Measurements from ENCODE around the gene SLC35G6.

SLC35G6 gene

GRCh38 chr17:7502987-7503386, 21.7 kb downstream of the SLC35G6 start:
- peak; percentile 30 for DNase-seq (ENCODE audit: low spot score)

GRCh38 chr17:7503521-7503920, 22.3 kb downstream of the SLC35G6 start:
- no peak for DNase-seq (ENCODE audit: low spot score)

DNA sequence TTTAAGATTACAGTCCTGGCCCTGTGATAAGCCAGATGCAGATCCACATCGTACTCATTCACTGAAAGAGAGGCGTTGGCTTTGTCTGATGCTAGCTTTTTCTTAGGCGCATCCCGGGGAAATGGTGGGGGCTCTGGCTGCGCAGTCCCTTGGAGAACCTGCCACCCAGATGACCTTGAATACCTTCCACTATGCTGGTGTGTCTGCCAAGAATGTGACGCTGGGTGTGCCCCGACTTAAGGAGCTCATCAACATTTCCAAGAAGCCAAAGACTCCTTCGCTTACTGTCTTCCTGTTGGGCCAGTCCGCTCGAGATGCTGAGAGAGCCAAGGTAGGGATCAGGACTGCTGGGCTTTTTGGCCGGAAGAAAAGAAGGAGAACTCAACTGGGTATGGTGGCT, 26.9 kb downstream of the SLC35G6 start:
- no peak for DNase-seq (ENCODE audit: low spot score)

DNA sequence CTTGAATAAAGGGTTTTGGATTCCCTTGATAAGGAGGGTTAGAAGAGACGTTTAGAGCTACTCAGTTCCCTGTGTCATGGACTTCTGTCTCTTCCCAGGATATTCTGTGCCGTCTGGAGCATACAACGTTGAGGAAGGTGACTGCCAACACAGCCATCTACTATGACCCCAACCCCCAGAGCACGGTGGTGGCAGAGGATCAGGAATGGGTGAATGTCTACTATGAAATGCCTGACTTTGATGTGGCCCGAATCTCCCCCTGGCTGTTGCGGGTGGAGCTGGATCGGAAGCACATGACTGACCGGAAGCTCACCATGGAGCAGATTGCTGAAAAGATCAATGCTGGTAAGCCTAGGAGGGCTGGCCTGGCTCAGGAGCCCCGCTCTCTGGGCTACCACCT, 27.6 kb downstream of the SLC35G6 start:
- DNase-seq (ENCODE audit: low spot score): no peak

DNA sequence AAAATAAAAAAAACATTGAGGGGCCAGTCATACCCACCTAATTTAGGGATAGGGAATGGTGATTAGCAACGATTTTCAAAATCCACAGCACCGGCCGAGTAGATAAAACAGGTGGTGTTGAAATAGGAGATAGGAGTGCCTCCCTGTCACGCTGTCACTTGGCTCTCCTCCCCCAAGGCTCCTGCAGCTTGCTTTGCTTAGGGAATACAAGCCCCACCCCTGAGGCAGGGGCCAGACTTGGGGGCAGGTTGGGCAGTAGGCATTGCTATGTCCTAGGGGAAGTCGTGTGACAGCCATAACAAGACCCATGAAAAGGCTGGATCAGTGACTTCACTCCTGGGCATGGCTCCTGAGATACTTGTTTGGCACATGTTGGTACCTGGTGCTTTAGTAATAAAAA, 28.7 kb downstream of the SLC35G6 start:
- no peak for DNase-seq (ENCODE audit: low spot score)

GRCh38 chr17:7511108-7511507, 29.9 kb downstream of the SLC35G6 start:
- DNase-seq (ENCODE audit: low spot score): no peak

GRCh38 chr17:7512105-7512504, 30.9 kb downstream of the SLC35G6 start:
- DNase-seq (ENCODE audit: low spot score): no peak

GRCh38 chr17:7512824-7513540, 31.7 kb downstream of the SLC35G6 start:
- DNase-seq (ENCODE audit: low spot score): no peak

DNA sequence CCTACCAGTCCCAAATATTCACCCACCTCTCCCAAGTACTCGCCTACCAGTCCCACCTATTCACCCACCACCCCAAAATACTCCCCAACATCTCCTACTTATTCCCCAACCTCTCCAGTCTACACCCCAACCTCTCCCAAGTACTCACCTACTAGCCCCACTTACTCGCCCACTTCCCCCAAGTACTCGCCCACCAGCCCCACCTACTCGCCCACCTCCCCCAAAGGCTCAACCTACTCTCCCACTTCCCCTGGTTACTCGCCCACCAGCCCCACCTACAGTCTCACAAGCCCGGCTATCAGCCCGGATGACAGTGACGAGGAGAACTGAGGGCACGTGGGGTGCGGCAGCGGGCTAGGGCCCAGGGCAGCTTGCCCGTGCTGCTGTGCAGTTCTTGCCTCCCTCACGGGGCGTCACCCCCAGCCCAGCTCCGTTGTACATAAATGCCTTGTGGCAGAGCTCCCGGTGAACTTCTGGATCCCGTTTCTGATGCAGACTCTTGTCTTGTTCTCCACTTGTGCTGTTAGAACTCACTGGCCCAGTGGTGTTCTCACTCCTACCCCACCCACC, 32.7 kb downstream of the SLC35G6 start:
- DNase-seq (ENCODE audit: low spot score): no peak

- no peak for DNase-seq (ENCODE audit: low spot score)
Observed at GRCh38 chr17:7515911-7516610, 34.8 kb downstream of the SLC35G6 start.

DNA sequence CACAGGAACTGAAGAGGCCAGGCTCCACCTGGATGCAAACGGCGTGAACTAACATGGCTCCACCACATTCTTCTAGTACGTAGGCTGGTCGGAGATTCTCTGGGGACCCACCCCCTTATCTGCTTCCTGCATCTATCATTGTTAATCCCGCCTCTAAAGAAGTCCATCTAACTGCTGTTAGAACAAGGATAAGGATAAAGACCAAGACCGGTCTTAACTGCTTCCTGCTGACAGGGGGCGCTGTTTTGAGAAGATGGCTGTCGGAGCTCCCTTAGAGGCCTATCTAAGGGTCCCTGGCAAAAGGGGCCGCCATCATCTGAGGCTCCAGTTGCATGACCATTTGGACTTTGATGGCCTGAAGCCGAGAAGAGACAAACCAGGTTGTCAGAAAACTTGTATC, 41.8 kb downstream of the SLC35G6 start:
- peak; percentile 57 for DNase-seq (ENCODE audit: low spot score)

- no peak for DNase-seq (ENCODE audit: low spot score)
Observed at GRCh38 chr17:7528842-7529241, 47.6 kb downstream of the SLC35G6 start.

- no peak for DNase-seq (ENCODE audit: low spot score)
Observed at GRCh38 chr17:7530023-7530900, 49.0 kb downstream of the SLC35G6 start.

Measured in hematopoietic multipotent progenitor cell treated with erythropoietin and hydrocortisone succinate and interleukin-3 and kit ligand, for 15 days (in vitro differentiated cells).